Amniotic epithelial cell (primary cell): ENCODE measurements around the gene CCDC9B.

Experiments
- DNase-seq: peaks from one replicate; pipeline ENCODE4 v3.0.0-alpha.2; 2010; ENCODE audit warnings: low read depth

Gene CCDC9B

DNA sequence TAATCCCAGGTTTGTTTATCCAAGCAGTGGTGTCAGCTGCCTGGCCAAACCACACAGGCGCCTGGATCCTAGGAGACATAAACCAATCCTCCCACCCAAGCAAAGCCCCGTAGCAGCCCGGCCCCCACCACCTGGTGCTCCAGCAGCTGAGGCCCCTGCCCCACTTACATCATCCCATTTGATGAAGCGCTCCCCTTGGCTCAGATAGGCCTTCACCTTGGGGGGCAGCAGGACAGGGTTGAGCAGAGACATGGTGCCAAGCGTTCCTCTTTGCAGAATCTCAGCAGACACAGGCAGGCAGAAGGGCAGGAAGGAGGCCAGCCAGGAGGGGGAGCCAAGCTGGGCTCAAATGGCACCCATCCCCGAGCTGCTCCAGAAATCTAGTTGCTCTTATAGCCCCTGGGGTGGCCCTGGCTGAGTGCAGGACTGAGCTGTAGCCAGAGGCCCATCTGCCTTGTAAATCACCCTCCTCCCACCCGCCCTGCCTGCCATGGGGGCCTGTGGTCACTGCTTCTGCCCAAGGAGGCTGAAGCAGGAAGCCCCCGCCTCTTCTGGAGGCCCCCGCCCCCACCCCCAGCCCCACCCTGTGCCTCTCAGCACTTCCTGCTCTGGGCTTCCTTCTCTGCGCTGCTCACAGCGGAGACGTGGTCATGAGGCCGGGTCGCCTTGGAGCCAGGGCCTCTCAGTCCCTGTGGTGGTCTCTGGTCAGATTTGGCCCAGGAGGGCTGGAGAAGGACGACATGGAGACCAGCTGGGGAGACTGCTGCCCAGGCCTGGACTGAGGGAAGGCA, 33.1 kb downstream of the CCDC9B start, which contains the start of gene PLCB2:
TSS of gene PLCB2 (minus strand) at position 515 of the 791 bp plus-strand sequence. CDS start at position 252, 263 bp downstream.
- no peak for DNase-seq

DNA sequence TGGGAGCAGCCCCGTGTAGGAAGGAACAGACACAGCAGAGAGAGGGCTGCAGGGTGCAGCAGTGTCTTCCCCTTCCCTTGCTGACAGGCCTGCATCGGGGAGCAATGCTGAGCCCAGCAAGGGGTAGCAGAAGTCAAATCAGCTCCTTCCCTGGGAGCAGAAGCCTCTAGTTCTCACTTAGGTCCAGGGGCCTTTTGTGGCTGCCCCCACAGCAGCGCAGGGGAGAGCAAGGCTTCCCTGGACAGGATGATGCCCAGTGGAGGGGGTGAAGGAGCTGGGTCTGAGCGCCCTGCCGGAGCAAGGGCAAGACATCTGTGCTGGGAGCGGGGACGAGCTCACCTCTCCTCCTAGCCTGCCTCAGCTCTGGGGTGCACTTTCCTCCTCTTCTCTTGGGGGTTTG, 33.8 kb downstream of the CCDC9B start:
- no peak for DNase-seq

DNA sequence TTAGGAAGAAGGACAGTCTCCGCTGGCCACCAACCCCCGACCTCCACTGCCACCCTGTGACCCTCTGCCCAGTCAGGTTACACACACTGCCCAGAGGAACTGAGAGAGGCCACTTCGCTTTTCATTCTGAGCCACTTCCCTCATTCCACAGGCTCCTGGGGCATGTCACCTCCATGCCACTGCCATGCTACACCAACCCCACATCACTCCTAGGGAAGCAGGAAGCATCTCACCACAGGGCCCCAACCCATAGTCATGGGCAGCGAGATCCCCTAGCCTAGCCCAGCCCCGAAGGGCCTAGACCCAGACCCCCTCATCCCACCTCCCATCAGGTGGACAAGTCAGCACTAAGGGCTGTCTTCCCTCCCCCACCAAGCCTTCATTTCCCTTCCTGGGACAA, 34.4 kb downstream of the CCDC9B start:
- DNase-seq, result no peak

DNA sequence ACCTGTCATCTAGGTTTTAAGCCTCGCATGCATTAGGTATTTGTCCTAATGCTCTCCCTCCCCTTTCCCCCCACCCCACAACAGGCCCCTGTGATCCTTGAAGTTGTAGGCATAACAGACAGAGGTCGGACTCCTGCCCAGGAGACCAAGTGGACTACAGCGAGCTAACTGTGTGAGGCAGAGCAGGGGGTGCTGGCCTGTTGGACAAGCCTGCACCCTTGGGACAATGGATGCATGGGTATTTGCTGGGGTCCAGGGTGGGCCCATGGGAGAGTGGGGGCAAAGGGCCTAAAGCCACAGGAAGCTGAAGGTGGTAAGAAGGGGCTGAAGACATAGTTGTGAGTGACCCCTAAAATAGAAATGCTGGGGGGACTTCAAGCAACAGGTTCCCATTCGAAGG, 35.5 kb downstream of the CCDC9B start:
- no peak for DNase-seq

DNA sequence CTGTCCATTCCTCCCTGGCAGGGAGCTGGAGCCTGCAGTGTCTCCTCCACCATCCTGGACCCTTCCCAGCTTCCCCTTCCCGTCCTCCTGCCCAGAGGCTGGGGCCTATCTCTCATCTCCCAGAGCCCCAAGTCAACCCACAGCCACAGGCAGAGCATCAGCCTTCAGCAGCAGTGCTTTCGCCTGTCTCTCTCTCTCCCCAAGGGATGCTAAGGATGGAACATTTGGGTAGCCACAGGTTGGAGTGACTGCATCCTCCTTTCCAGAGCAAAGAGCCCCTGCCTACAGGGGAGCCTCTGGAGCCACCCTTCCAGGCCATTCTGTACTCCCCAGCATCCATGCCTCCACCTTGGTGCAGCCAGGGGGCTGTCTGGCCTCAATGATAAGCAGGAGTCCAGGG, 37.2 kb downstream of the CCDC9B start:
- DNase-seq, result no peak

DNA sequence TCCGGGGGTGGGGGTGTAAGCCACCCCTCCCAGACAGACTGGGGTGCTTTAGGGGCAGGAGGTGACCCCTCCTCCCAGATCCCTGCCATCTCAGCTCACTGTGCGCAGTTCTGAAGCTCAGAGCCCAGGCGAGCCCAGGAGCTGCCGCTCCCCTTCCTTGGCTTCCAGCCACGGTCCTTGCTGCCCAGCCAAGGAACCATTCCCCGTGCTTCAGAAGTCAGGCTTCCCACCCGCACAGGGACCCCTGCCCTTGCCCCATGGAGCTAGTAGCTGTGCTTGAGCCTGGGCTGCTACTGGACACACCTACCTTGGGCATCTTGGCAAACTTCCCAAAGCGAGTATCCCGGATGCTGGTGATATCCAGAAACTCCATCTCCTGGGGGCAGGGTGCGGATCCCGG, 37.8 kb downstream of the CCDC9B start:
- DNase-seq, result no peak

DNA sequence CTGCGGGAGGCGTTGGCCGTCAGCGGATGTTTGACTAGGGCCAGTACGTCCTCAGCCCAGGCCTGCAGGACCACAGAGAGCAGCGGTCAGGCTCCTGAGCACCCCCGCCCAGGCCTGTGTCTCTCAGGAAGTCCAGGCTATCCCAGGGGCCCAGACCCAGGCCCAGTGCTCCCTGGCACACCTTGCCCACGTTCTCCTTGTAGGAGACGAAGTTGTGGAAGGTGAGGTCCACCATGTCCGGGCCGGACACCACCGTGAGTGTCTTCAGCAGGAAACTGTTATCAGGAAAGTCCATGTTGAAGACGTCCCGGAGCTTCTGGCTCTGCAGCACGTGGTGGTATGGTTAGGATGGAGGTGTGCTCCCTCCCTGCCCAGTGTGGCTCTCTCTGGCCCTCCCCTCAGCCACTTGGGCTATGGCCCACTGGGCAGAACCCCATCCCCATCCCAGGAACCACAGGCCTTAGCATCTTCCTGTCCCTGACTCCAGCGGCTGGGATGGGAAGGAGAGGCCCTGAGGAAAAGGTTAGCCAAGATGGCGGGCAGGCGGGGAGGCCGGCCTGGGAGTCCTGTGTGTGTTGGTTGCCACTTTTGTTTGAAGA, 38.4 kb downstream of the CCDC9B start:
- no peak for DNase-seq

DNA sequence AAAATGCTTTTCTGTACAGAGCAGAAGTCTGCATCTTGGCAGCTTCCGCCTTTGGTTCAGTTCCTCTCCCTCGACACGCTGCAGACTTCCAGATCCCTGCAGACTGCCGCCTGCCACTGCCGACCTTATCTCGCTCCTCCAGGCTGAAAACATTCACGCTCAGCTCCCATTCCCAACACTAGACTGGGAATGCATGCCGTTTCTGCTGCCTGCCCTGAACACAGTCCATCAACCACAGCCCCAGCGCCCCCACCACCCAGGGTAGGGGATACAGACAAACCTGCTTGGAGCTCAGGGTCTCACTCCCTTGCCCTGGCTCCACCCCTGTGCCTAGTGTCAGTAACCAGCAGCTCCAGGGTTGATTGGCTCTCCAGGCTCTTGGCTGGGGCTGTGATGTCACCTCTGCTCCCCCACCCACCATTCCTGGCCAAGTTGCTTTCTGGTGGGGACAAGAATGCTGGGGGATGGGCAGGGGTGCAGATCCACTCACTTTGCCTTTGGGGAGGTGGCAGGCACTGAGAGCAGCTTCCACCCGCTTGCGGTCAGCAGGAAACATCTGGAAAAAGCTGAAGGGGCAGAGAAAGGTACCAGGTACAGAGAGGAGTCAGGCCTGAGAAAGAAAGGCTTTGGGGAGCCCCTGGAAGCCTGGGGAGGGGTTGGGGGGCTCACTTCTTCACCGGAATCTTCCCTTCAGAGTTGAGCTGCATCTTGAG, 39.1 kb downstream of the CCDC9B start:
- no peak for DNase-seq

DNA sequence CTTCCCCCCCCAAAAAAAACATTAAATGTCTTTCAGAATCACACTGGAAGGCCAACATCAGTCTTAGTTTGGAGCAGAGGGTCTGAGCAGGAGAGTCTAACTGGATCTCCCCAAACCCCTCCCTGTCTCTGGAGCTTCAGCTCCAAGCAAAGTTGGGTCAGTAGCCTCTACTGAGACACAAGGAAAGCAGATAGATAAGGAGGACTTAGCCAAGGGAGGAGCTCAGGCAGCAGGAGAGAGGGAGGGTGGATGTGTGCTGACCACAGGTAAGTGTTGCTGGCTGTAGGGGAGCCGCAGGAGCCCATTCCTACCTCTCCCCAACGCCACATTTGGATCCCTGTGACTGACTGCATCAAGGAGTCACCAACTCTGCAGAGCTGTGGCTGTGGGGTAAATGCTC, 40.0 kb downstream of the CCDC9B start:
- no peak for DNase-seq

DNA sequence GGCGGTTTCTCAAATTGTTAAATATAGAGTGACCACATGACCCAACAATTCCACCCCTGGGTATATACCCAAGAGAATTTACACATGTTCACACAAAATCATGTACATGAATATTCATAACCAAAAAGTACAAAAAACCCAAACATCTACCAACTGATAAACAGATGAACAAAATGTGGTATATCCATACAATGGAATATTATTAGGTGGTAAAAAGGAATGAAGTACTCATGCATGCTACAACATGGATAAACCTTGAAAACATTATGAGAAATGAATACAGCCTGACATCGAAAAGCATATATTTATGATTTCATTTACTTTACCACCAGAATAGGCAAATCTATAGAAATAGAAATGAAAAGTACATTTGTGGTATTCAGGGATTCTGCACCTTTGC, 40.4 kb downstream of the CCDC9B start:
- DNase-seq, result no peak

DNA sequence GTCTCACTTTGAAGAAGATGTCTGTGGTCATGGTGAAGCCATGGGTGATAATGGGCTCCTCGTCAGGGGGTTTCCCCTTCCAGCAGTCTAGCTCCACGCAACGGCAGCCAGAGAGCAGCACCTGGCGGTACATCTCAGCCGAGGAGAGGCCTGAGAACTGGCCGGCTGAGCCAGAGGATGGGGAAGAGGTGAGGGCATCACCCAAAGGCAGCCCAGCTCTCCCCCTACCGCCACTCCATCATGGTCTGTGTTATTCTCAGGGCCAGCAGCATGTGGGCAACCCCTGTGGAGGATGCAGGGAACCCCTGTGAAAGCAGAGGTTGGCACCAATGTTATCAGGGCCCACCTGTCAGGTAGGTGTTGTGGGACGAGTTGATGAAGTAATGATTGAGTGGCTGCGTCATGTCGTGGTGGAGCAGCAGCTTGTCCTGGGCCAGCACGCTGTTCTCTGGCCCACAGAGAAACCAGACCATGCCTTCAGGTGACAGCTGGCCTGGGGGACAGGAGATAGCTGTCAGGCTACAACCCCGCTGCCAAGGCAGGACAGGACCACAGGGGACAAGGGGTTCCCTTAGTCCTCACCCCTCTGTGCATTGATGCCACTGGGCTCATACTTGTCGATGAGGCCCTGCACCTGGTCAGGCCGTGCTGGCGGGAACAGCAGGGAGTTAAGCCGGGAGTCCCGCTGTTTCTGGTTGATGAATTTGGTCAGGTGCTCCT, 42.4 kb downstream of the CCDC9B start:
- no peak for DNase-seq

DNA sequence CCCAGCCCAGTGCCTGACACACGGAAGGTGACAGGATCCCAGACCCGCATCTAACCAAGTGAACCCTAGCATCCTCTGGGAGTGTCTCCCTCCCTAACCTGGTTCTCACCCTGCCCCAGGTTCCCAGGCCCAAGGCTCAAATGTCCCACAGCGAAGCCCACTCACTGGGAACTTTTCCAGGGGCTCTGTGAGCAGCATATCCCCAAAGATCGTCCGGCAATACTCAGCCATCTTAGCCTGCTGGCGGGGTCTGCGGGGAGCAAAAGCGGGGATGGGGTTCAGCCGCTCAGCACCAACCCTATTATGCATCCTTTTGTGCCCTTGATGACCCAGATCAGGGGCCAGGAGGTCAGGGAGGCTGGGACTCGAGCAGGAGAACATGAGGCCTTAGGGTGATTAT, 43.4 kb downstream of the CCDC9B start:
- DNase-seq, result no peak

DNA sequence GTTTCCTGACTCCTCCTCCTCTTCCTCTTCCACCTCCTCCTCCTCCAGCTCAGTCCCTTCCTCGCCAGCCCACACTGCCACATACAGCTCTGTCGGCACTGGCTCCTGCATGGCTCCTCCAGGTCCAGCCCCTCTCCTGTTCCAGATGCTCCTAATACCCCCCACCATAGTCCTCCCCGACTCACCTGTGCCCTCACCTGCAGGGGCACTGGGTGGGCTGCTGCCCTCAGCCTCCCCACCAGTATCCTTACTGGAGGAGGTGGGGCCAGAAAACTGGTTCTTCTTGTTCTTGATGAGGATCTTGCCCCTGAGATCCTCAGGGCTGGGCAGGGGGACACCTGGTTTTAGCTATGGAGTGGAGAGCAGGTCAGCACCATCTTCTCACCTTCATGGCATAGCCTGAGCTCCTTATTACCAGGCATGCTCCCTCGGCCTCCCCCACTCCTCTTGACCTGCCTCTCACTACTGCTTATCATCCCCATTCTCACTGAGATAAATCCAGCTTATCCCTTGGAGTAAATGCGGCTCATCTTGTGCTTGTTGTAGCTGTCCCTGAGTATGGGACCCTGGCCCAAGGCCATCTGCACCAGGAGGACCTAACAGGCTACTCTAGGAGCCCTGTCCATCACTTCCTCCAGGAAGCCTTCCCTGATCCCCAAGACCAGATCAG, 44.0 kb downstream of the CCDC9B start:
- DNase-seq, result no peak

DNA sequence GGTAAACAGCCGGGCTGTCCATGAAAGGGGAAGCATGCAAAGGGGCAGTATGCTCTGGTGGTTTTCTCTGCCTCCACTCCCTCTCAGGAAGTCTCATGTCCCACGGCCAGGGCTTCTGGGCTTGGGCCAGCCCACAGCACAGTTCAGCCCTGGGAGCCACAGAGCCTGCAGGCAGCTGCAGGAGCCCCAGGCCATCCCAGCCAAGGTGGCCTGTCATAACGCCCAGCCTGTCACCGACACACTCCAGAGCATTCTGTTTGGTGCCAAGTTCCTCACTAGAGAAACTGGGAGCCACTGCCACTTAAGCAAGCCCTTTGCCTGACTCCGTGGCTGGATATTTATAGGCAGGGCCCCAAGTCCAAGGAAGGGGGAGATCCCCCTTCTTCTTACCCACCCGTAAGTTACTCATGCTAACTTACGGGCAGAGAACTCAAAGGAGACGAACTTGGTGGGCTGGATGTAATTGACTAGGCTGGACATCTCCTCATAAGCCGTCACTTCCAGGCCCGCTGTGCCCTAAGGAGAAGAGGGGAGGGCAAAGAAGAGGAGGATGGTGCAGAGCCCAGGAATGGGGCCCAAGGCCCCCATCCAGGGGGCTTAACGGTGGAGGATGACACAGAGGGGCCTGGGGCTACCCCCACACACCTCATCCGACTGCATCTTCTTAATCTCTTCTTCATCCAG, 44.7 kb downstream of the CCDC9B start:
- no peak for DNase-seq

DNA sequence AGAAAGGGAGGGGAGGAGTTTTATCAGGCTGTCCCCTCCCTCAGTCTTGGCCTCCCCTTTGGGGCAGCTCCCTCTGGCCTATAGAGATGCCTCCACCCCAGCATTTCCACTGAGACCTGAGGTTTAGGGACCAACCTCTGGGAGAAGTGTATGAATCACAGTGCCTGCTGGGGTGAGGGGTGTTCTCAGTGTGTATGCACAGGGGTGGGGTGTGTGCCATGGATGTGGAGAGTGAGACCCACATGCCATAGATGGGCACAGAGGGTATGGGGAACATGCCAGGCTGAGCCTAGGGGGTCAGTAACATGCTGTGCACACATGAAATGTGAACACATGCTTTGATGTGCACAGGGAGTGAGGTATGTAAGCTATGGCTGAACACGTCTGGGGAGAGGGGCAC, 45.4 kb downstream of the CCDC9B start:
- no peak for DNase-seq

DNA sequence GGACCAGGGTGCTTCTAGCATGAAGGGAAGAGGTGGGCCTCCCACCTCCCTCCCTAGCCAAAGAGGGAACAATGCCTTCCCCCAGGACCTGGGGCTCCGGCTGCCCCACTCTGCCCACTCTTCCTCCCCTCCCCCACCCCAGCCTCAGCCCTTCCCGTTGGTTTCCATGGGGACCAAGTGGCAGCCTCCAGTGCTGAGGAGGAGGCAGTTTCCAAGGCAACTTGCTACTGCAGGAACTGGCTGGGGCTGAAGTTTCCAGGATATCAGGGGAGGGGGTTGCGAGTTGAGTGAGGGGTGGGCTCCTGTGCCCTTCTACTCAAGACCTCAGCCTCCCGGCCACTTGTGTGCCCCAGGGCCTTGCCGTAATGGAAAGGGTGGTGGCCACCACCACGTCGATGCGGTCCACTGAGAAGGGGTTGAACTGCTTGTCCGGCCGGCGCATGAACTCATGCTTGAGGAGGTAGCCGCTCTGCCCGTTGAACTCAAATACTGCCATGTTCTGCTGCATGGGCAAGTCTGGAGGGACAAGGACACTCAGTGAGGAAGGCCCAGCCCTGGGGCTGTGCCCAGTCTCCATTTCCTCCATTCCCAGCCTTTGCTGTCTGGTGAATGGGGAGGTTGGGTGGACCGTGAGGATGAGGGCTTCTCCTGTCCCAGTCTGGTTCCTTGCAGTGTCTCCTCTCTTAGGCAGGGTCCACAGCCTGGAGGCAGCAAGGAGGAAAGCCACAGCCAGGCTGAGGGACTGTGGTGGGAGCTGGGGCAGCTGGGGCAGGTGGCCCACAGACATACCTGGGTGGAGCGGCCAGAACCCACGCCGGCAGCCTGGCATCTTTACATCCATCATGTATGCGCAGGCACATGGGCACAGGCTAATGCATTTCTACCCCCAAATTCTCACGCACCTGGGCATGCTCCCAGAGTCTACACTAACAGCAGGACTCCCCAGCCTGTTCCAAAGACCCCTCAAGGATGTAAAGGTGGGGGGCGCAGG, 46.5 kb downstream of the CCDC9B start:
- no peak for DNase-seq

DNA sequence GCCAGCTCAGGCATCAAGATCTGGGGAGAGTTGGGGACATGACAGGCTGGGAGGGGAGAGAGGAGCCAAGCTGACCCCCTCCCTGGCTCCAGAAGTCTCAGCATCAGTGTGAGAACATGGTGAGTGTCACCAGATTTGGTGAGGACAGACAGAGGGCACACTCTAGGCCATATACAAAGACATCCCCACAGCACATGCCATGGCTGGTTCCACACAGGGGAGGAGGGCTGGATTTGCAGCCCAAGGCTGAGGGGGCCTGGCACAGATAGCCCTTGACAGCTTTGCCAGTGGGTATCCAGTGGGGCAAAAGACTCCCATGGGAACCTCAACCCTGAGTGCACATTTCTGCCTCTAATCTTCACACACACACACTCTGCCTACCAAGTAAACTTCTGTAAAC, 47.7 kb downstream of the CCDC9B start:
- no peak for DNase-seq

DNA sequence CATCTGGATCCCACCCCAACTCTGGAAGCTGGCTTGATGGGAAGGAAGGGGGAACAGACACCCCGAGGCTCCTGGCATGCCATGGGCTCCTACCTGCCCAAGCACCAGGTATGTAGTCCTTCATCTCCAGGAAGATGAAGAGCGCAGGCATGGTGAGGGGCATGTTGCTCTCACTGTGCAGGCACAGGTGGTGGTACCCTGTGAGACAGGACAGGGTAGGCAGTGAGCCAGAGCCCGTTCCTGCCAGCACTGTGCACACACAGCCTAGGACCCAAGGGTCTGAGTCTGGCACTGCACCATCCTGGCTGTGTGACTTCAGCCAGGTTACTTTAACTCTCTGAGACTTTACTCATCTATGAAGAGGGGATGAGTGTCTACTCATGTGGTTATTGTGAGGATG, 48.5 kb downstream of the CCDC9B start:
- DNase-seq, result no peak

DNA sequence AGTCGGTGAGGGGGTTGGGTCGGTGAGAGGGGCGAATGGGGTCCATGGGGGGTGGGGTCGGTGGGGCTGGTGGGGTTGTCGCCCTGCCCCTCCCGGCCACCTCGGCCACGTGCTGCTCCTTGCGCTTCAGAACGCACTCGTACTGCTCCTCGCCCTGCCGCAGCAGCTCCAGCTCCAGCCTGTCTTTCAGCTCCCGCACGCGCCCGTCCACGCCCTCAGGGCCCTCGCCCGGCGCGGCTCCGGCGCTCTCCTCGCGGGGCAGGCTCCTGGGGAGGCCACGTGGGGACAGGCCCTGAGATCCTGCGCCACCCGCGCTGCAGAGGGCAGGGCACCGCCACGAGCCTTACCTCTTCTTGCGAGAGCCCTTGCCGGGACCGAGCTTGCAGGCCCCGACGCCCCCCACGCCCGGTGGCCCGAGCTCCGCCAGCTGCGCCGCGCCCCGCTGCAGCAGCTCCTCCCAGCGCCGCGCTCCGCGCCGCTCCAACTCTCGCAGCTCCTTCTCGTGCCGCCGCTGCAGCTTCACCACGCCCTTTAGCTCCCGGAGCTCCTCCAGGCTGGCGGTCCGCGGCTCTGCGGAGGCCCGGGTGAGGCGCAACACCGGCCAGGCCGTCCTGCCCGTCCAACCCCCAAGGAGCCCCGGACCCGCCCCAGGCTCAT, 49.7 kb downstream of the CCDC9B start:
- peak; percentile 46 for DNase-seq

DNA sequence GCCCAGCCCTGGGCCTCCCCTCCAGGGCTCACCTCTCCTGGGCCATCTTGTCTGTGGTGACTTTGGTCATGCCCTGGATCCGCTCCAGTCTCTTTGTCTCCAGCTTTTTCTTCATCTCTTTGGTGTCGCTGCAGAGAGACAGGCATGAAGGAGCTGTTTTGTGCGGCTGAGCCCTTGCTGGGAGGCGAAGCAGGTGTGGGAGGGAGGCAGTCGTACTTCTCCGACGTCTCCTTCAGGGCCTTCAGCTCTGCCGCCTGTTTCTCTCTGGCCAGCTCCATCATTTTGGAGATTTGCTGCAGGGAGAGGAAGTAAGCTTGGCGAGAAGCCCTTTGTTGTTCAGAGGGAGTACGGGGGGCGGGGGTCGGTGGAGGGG, 50.2 kb downstream of the CCDC9B start:
- no peak for DNase-seq
